HAP-1 (cell line): ENCODE measurements around the gene ARHGEF33.

Experiments
- DNase-seq, 2 experiments: peaks; one replicate each; pipeline ENCODE4 v3.0.0-alpha.2; 2016 to 2020; ENCODE audit warnings: low spot score in 2 of 2
- H3K27me3 ChIP-seq: fragments of 250-450 bp; sonication (Bioruptor Pico); 2 replicates; pipeline ENCODE4 v1.5.1; 2020; ENCODE audit warnings: low read depth, mild to moderate bottlenecking, moderate library complexity
- H3K36me3 ChIP-seq: fragments of 250-450 bp; sonication (Bioruptor Pico); replicated peaks from 2 replicates; pipeline ENCODE4 v1.5.1; 2020; ENCODE audit warnings: mild to moderate bottlenecking
- H3K4me1 ChIP-seq: fragments of 250-450 bp; sonication (Bioruptor Pico); 2 replicates; pipeline ENCODE4 v1.5.1; 2020; ENCODE audit warnings: mild to moderate bottlenecking
- H3K4me3 ChIP-seq: fragments of 250-450 bp; sonication (Bioruptor Pico); 2 replicates; pipeline ENCODE4 v1.5.1; 2020; ENCODE audit warnings: mild to moderate bottlenecking, moderate library complexity
- H3K9me3 ChIP-seq: fragments of 250-450 bp; sonication (Bioruptor Pico); 2 replicates; pipeline ENCODE4 v1.5.1; 2020; ENCODE audit warnings: mild to moderate bottlenecking, moderate library complexity
- in situ Hi-C: fragments of 300-500 bp; cut with MboI; formaldehyde crosslinking; loops from 3 replicates; pipeline ENCODE4 v1.14.3; 2020; ENCODE audit warnings: low sequenced_read_pairs, inconsistent platforms, mixed read lengths

The ARHGEF33 gene

DNA sequence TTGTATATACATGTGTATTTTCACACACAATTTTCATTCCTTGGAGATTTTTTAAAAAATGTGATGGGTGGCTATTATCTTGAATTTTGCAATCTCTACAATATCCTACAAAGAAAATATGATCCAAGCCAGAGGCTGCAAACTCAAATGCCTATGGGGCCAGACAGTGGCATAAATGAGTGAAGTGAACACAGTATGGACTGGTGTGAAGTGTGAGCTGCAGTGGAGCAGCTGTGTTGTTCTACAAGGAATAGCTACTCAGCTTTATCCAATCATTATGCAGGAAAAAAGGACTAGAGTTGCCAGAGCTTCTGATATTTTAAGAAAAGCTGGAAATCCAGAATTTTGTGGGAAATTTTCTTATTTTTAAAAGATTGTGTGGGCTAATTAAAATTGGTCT lies 62.1 kb downstream of the ARHGEF33 start:
- H3K4me3 ChIP-seq: no peak overlapping the region
- H3K36me3 ChIP-seq: no peaks in the 10 kb centered on the region
- H3K4me1 ChIP-seq: no peaks in the 10 kb centered on the region
- DNase-seq: no peak
- H3K9me3 ChIP-seq: no peaks in the 10 kb centered on the region
- H3K27me3 ChIP-seq: peaks cover 4% of the 10 kb centered on the region
- in situ Hi-C loops: no loop called here

DNA sequence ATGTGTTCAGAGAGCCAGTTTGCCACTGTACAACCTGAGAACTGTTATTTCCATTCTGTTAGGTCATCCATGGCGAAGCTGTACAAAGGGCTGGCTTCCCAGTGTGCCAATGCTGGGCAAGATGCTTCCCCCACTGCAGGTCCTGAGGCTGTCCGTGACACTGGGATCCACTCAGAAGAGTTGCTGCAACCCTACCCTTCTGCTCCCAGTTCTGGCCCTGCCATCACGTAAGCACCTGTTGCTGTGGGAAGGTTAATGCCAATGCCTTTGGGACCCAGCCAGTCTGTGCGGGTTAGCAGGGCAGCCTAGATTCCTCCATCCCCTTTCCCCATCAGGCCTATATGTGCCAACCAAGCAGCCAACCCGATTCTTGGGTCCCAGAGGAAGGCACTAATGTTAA lies 68.3 kb downstream of the ARHGEF33 start:
- Histone ChIP-seq H3K27me3 (no peaks in the 10 kb centered on the region), H3K9me3 (no peaks in the 10 kb centered on the region), H3K4me1 (no peaks in the 10 kb centered on the region), H3K36me3 (no peaks in the 10 kb centered on the region), H3K4me3 (no peak overlapping the region)
- DNase-seq: no peak
- in situ Hi-C loops: no loop called here

DNA sequence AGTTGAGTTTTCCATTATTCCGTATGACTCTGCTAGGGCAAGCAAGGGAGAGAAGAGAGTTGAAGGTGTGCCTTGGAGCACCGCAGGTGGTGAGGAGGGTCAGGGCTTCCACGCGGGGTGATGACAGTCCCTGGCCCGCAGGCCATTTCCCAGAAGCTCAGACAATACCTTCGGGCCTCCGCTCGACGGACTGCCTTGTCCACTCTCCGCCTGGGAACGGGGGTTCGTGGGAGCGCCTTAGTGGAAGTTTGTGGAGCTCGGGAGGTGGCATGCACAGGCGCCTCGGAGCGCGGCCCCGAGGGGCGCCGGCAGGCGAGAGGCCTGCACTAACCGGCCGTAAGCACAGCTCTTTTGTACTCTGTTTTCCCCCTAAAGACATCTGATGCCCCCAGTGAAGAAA lies 69.8 kb downstream of the ARHGEF33 start:
- H3K4me3 ChIP-seq: no peak overlapping the region
- H3K36me3 ChIP-seq: no peaks in the 10 kb centered on the region
- H3K4me1 ChIP-seq: no peaks in the 10 kb centered on the region
- H3K27me3 ChIP-seq: no peaks in the 10 kb centered on the region
- in situ Hi-C loops: no loop called here
- no peaks in the 10 kb centered on the region for H3K9me3 ChIP-seq
- no peak for DNase-seq

DNA sequence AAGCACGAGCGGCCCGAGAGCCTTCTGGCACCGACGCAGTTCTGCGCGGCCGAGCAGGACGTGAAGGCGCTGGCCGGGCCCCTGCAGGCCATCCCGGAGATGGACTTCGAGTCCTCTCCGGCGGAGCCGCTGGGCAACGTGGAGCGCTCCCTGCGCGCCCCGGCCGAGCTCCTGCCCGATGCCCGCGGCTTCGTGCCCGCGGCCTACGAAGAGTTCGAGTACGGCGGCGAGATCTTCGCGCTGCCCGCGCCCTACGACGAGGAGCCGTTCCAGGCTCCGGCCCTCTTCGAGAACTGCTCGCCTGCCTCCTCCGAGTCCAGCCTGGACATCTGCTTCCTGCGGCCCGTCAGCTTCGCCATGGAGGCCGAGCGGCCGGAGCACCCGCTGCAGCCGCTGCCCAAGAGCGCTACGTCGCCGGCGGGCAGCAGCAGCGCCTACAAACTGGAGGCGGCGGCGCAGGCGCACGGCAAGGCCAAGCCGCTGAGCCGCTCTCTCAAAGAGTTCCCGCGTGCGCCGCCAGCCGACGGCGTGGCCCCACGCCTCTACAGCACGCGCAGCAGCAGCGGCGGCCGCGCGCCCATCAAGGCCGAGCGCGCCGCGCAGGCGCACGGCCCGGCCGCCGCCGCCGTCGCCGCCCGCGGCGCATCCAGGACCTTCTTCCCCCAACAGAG lies 70.4 kb downstream of the ARHGEF33 start:
- H3K36me3 ChIP-seq: no peaks in the 10 kb centered on the region
- no peak for DNase-seq
- H3K4me3 ChIP-seq: no peak overlapping the region
- no peaks in the 10 kb centered on the region for H3K27me3 ChIP-seq
- H3K4me1 ChIP-seq: no peaks in the 10 kb centered on the region
- H3K9me3 ChIP-seq: no peaks in the 10 kb centered on the region
- in situ Hi-C loops: no loop called here

DNA sequence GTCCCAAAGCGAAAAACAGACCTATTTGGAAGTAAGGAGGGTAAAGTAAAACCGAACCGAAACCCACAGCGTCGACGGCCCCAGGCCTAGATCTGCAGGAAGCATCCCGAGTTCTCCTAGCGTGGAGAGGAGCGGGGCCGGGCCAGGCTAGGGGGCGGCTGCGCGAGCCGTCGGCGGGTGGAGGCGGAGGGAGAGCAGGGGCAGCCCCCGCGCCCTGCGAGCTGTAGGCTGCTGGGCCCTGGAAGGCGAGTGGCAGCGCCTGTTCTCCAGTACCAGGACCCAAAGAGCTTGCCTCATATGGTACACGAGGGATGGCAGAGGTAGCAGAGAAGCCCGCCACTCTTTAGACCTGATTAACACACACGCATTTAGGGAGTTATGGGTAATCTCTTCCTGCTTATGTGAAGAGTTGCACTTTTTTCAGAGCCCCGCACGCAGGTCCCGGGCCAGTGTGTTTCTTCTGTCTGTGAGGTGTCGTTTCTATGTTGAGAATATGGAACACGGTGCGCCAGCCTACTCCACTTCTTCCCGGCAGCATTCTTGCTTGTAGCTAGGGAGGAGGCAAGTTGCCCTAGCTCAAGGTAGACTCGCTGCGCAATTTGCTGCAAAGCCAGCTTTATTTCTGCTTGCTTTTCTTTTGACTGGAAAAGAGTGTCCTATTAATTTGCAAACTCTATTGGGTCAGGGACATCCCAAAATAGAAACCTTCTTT lies 71.1 kb downstream of the ARHGEF33 start:
- H3K9me3 ChIP-seq: no peaks in the 10 kb centered on the region
- no peak overlapping the region for H3K4me3 ChIP-seq
- DNase-seq: no peak
- in situ Hi-C loops: no loop called here
- no peaks in the 10 kb centered on the region for H3K36me3 ChIP-seq
- no peaks in the 10 kb centered on the region for H3K27me3 ChIP-seq
- H3K4me1 ChIP-seq: no peaks in the 10 kb centered on the region

DNA sequence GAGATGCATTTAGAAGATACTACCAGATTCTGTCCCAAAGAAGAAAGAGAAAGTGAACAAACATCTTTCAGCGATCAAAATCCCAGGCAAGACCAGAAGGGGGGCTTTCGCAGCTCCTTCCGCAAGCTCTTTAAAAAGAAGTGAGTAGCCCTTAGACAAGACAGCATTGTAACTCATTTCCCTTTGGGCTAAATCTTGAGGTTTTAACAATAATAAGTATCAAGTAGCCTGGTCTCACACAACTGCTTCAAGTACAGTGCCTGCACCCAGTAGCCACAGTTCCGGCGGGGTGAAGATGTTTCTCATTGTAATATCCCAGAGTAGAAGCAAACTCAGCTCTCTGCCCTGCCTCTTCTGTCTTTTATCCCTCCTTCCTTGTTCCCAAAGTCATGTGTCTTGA lies 76.3 kb downstream of the ARHGEF33 start:
- DNase-seq: no peak

DNA sequence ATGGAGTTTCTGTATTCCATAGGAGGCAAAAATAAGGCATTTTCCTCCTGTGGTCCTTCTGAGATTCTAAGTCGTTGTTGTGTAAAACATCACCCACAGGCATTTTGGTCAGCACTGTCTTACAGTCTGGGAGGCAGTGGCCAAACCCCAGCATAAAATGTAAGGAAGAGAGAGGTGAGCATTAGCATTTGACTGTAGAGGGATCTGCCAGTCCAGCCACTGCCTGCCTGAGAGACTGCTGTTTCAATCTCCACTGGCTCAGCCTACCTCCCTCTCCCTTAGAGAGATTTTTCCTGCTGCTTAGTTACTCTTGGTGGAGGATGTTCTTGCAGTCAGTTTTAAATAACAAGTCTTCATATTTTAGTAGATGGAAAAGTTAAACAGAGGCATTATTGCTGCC lies 77.0 kb downstream of the ARHGEF33 start:
- H3K27me3 ChIP-seq: no peaks in the 10 kb centered on the region
- H3K9me3 ChIP-seq: no peaks in the 10 kb centered on the region
- no peaks in the 10 kb centered on the region for H3K4me1 ChIP-seq
- H3K4me3 ChIP-seq: no peak overlapping the region
- in situ Hi-C loops: no loop called here
- no peaks in the 10 kb centered on the region for H3K36me3 ChIP-seq
- no peak for DNase-seq

More for the DNA sequence above, 76.3 kb downstream of the ARHGEF33 start:
- Histone ChIP-seq H3K27me3 (no peaks in the 10 kb centered on the region), H3K4me3 (no peak overlapping the region), H3K4me1 (no peaks in the 10 kb centered on the region), H3K9me3 (no peaks in the 10 kb centered on the region), H3K36me3 (no peaks in the 10 kb centered on the region)
- in situ Hi-C loops: no loop called here

DNA sequence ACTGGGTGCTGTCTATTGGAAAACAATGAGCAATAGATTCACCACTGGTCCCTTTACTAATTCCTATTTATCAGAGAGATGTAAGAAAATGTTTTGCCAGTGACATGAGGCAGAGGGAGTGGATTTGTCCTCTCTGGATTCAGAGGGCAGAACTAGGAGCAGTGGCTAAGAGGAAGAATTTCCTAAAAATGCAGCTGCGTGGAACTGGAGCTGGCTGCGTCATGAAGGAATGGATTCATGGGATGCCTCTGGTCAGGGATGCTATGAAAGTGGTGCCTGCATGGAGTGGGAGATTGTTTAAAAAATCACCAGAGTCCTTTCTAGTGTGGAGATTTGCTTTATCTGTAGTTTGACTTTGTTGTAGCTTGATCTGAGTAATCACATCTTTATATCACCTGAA lies 78.3 kb downstream of the ARHGEF33 start:
- in situ Hi-C loops: no loop called here
- H3K36me3 ChIP-seq: no peaks in the 10 kb centered on the region
- no peak overlapping the region for H3K4me3 ChIP-seq
- H3K9me3 ChIP-seq: no peaks in the 10 kb centered on the region
- DNase-seq: no peak
- no peaks in the 10 kb centered on the region for H3K4me1 ChIP-seq
- no peaks in the 10 kb centered on the region for H3K27me3 ChIP-seq

DNA sequence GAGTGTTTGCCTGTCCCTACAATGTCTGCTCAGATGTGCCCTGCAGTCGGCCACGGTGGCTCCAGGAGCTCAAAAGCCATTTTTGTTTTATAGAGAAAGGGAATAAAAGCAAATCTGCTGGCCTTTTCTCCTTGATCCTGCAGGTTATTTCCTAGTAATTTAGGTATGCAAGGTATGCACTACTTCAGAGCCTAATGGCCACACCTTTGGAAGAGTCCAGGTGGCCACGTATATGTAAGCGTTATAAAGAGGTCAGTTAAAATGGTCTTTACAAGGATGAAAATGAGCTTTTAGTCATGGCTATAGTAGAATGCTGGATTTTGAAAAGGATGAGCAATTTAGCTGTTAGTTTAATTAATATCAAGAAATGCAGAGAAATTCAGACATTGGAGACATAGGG lies 81.7 kb downstream of the ARHGEF33 start:
- no peak overlapping the region for H3K4me3 ChIP-seq
- in situ Hi-C loops: no loop called here
- H3K36me3 ChIP-seq: no peaks in the 10 kb centered on the region
- no peak for DNase-seq
- no peaks in the 10 kb centered on the region for H3K4me1 ChIP-seq
- no peaks in the 10 kb centered on the region for H3K27me3 ChIP-seq
- H3K9me3 ChIP-seq: no peaks in the 10 kb centered on the region

DNA sequence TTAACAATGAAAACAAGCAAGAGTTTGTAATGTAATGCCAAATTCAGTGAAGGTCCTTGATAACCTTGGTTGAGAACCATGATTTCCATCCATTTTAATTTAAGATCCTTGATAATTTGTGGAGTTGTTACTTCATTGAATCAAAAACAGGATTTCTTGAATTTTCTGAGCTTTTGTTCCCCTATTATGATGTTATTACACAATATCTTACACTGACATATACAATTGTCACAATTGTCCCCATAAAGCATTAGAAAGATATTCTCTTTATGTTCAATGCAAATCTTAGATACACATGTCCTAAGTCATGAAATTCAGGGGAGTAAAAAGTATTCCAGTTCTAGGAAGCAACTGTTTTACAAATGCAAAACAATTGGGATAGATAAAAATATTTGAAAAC lies 83.6 kb downstream of the ARHGEF33 start:
- H3K4me1 ChIP-seq: no peaks in the 10 kb centered on the region
- H3K9me3 ChIP-seq: no peaks in the 10 kb centered on the region
- H3K27me3 ChIP-seq: no peaks in the 10 kb centered on the region
- in situ Hi-C loops: no loop called here
- no peaks in the 10 kb centered on the region for H3K36me3 ChIP-seq
- H3K4me3 ChIP-seq: no peak overlapping the region
- DNase-seq: no peak

DNA sequence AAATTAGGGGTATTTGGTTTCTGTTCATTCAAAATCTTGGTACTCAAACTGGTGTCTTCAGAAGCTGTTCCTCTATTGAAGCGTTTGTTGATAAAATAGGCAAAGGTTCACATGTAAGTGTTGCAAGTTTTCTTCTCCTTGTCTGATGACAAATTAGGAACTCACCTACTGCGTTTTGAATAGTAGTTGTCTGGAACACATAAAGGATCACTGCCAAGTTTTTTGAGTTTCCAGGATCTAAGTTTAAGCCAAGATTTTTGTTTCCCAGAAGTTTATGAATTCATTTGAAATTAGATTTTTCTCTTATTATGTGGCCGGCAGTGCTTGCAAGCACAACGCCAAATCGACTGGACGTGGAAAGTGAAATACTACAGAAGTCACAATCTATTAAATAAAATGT lies 85.4 kb downstream of the ARHGEF33 start:
- no peaks in the 10 kb centered on the region for H3K4me1 ChIP-seq
- no peak overlapping the region for H3K4me3 ChIP-seq
- no peak for DNase-seq
- H3K36me3 ChIP-seq: no peaks in the 10 kb centered on the region
- H3K9me3 ChIP-seq: no peaks in the 10 kb centered on the region
- no peaks in the 10 kb centered on the region for H3K27me3 ChIP-seq
- in situ Hi-C loops: no loop called here

DNA sequence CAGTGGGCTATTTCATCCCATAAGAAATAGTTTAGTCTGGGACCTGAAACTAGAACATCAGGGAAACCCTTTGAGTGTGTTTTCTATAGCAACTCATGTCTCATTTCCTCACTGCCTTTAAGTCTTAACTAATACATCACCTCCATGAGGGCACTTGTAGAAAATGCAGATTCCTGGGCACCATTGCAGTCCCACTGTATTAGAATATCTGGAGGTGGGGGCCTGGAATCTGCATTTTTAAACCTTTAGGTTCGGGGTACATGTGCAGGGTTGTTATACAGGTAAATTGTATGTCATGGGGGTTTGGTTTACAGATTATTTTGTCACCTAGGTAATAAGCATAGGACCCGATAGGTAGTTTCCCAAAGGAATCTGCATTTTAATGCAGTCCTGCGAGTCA lies 87.4 kb downstream of the ARHGEF33 start:
- in situ Hi-C loops: no loop called here
- Histone ChIP-seq H3K27me3 (no peaks in the 10 kb centered on the region), H3K4me3 (no peak overlapping the region), H3K4me1 (no peaks in the 10 kb centered on the region), H3K36me3 (no peaks in the 10 kb centered on the region), H3K9me3 (no peaks in the 10 kb centered on the region)
- no peak for DNase-seq

DNA sequence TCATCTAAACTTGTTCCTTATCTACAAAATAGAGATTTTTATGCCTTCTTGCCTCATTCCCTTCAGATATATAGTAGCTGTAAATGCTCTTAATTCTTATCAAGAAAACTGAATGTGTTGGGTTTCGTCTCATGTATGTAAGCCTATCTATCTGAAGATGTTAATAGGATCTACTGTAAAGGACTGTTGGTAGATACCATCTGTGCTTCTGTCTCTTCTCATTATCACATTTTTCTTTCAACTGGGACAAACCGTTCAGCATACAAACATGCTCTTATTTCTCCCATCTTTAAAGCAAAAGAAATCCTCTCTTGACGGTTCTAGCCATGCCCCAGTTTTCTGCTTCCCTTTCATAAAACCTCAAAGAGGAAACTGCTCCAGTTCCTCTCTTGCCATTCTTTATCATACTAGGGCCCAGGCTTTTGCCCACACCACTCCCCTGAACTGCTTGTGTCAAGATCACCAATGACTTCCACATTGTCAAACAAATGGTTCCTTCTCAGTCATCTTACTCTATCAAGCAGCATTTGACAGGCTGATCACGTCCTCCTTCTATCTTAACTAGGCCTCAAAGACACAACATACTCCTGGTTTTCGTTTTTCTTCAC lies 88.7 kb downstream of the ARHGEF33 start:
- Histone ChIP-seq H3K4me3 (no peak overlapping the region), H3K9me3 (no peaks in the 10 kb centered on the region), H3K4me1 (peaks cover 5% of the 10 kb centered on the region; the same call in 1 of the 2 replicates), H3K27me3 (no peaks in the 10 kb centered on the region), H3K36me3 (no peaks in the 10 kb centered on the region)
- DNase-seq: no peak
- in situ Hi-C loops: no loop called here

DNA sequence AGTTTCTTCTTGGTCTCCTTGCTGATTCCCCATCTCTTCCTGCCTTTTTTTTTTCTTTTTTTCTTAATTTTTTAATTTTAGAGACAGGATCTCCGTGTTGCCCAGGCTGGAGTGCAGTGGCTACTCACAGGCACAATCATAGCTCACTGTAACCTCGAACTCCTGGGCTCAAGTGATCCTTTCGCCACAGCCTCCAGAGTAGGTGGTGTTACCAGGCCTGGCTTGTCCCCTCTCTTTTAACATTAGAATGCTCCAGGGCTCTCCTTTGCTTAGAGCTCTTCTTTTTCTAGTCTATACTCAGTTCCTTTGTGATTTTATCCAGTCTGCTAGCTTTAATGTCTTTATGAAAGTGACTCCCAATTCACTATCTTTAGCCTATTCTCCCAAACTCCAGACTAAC lies 89.2 kb downstream of the ARHGEF33 start:
- in situ Hi-C loops: no loop called here

More for the DNA sequence above, 89.2 kb downstream of the ARHGEF33 start:
- no peak overlapping the region for H3K4me3 ChIP-seq
- no peaks in the 10 kb centered on the region for H3K9me3 ChIP-seq
- H3K4me1 ChIP-seq: peaks cover 5% of the 10 kb centered on the region
- no peak for DNase-seq
- H3K36me3 ChIP-seq: 0 out of 2 replicates have a peak, but pooled peaks cover 1% of the 10 kb centered on the region
- H3K27me3 ChIP-seq: no peaks in the 10 kb centered on the region
